Neural progenitor cell (in vitro differentiated cells): ENCODE measurements around the gene PRDX3. TPM values are rescaled to one million over a fixed set of nuclear protein-coding genes. Genes with fewer than 3 reads are reported as not detected.

Experiments
- DNase-seq: peaks from one replicate; pipeline ENCODE4 v3.0.0-alpha.2; 2016; ENCODE audit warnings: low spot score
- H2AFZ ChIP-seq: fragments of 200-600 bp; sonication (generic); replicated peaks from 2 replicates; pipeline ENCODE4 v1.6.1; 2016; ENCODE audit warnings: antibody characterized with exemption
- H3F3A ChIP-seq: fragments of 200-600 bp; sonication (generic); 2 replicates; pipeline ENCODE4 v1.6.1; 2016; ENCODE audit warnings: antibody characterized with exemption, low read depth
- H3K27ac ChIP-seq: fragments of 200-600 bp; sonication (generic); 2 replicates; pipeline ENCODE4 v1.5.1; 2016; ENCODE audit warnings: mild to moderate bottlenecking
- H3K27me3 ChIP-seq: fragments of 200-600 bp; sonication (generic); 2 replicates; pipeline ENCODE4 v1.6.1; 2016; ENCODE audit warnings: mild to moderate bottlenecking, moderate library complexity
- H3K36me3 ChIP-seq: fragments of 200-600 bp; sonication (generic); 2 replicates; pipeline ENCODE4 v1.5.1; 2016
- H3K4me1 ChIP-seq: fragments of 200-600 bp; sonication (generic); 2 replicates; pipeline ENCODE4 v1.6.1; 2016; ENCODE audit warnings: mixed run types
- H3K4me2 ChIP-seq: fragments of 200-600 bp; sonication (generic); 2 replicates; pipeline ENCODE4 v1.6.1; 2016
- H3K4me3 ChIP-seq: fragments of 200-600 bp; sonication (generic); 2 replicates; pipeline ENCODE4 v1.5.1; 2016
- H3K79me2 ChIP-seq: fragments of 200-600 bp; sonication (generic); 2 replicates; pipeline ENCODE4 v1.6.1; 2016; ENCODE audit warnings: low read depth
- H3K9ac ChIP-seq: fragments of 200-600 bp; sonication (generic); 2 replicates; pipeline ENCODE4 v1.6.1; 2016
- H3K9me3 ChIP-seq: fragments of 200-600 bp; sonication (generic); 2 replicates; pipeline ENCODE4 v1.5.1; 2016; ENCODE audit warnings: low read depth
- H4K20me1 ChIP-seq: fragments of 200-600 bp; sonication (generic); 2 replicates; pipeline ENCODE4 v1.6.1; 2016; ENCODE audit warnings: low read depth
- H3K27ac Mint-ChIP-seq: 3 replicates; pipeline ENCODE4 v1.8.0; 2021; ENCODE audit warnings: mixed read lengths
- H3K27me3 Mint-ChIP-seq: 2 replicates; pipeline ENCODE4 v1.8.0; 2022; ENCODE audit warnings: low read depth, mild to moderate bottlenecking, inconsistent platforms, moderate library complexity, mixed read lengths; ENCODE audit not compliant: insufficient read depth
- H3K36me3 Mint-ChIP-seq: 3 replicates; pipeline ENCODE4 v1.8.0; 2021; ENCODE audit warnings: mixed read lengths
- H3K4me1 Mint-ChIP-seq: 3 replicates; pipeline ENCODE4 v1.8.0; 2021; ENCODE audit warnings: mixed read lengths
- H3K4me3 Mint-ChIP-seq: 3 replicates; pipeline ENCODE4 v1.8.0; 2021; ENCODE audit warnings: mild to moderate bottlenecking, moderate library complexity, mixed read lengths
- H3K9me3 Mint-ChIP-seq: 3 replicates; pipeline ENCODE4 v1.8.0; 2020; ENCODE audit warnings: mixed read lengths
- EZH2 ChIP-seq: fragments of 200-600 bp; sonication (generic); IDR thresholded peaks from 2 replicates; pipeline ENCODE4 v1.6.1; 2017; ENCODE audit warnings: antibody characterized with exemption, mild to moderate bottlenecking, moderate library complexity
- EZH2phosphoT487 ChIP-seq: fragments of 200-600 bp; sonication (generic); IDR thresholded peaks from 2 replicates; pipeline ENCODE4 v1.6.1; 2017; ENCODE audit warnings: antibody characterized with exemption
- total RNA-seq: library from RNA; depleted of rRNA; stranded (reverse); fragments of >200 nt; gene quantifications from 2 replicates; pipeline ENCODE4 v1.2.3, GENCODE V29; 2015; ENCODE audit warnings: low replicate concordance
- TF ChIP-seq, protein P1 (sequence below): fragments of 200-600 bp; sonication (generic); IDR thresholded peaks from 2 replicates; pipeline ENCODE4 v1.5.1; 2017; ENCODE audit warnings: antibody characterized with exemption, mild to moderate bottlenecking

Gene PRDX3
- total RNA-seq, 1 donor from 2014 or later = 405 TPM

DNA sequence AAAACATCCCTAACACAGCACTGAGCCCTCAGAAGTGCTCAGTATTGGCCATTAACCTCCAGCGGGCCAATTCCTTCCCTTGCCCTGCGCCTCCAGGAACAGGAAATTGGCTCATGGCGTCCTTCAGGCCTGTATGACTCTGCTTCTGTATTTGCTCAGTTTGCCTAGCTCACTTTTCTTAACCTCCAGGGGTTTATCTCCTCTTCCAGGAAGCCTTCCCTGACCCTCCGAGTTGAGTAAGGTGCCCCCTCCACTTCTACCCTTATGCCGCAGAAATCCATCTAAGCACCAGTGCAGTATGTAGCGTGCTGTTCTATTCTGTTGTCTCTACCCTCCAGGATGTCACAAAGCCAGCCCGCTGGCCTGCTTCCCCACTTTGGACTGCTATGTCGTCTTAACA is 12.0 kb downstream of the PRDX3 start:
- Mint-ChIP-seq H3K27ac (peak overlapping the region; percentile 44), H3K27me3 (peaks cover 2% of the 10 kb centered on the region), H3K4me1 (peaks cover 19% of the 10 kb centered on the region), H3K9me3 (no peaks in the 10 kb centered on the region), H3K4me3 (peak overlapping the region; percentile 91), H3K36me3 (peaks cover 18% of the 10 kb centered on the region)
- Histone ChIP-seq H3K4me2 (peak overlapping the region; percentile 74), H4K20me1 (peaks cover 8% of the 10 kb centered on the region), H2AFZ (no peak overlapping the region), H3K36me3 (peaks cover 4% of the 10 kb centered on the region), H3K27ac (no peak overlapping the region), H3K9ac (no peak overlapping the region), H3K79me2 (no peaks in the 10 kb centered on the region), H3K27me3 (no peaks in the 10 kb centered on the region), H3K4me1 (peaks cover 19% of the 10 kb centered on the region), H3K4me3 (peak overlapping the region; percentile 72), H3F3A (peaks cover 45% of the 10 kb centered on the region), H3K9me3 (no peaks in the 10 kb centered on the region)
- no peak for DNase-seq
- TF ChIP-seq EZH2 (no peak), EZH2phosphoT487 (no peak)
- TF ChIP-seq, protein P1, sequence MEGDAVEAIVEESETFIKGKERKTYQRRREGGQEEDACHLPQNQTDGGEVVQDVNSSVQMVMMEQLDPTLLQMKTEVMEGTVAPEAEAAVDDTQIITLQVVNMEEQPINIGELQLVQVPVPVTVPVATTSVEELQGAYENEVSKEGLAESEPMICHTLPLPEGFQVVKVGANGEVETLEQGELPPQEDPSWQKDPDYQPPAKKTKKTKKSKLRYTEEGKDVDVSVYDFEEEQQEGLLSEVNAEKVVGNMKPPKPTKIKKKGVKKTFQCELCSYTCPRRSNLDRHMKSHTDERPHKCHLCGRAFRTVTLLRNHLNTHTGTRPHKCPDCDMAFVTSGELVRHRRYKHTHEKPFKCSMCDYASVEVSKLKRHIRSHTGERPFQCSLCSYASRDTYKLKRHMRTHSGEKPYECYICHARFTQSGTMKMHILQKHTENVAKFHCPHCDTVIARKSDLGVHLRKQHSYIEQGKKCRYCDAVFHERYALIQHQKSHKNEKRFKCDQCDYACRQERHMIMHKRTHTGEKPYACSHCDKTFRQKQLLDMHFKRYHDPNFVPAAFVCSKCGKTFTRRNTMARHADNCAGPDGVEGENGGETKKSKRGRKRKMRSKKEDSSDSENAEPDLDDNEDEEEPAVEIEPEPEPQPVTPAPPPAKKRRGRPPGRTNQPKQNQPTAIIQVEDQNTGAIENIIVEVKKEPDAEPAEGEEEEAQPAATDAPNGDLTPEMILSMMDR = no peak

- peak overlapping the region; percentile 72 for H3K4me3 ChIP-seq
- peaks cover 45% of the 10 kb centered on the region for H3F3A ChIP-seq
- H3K9me3 Mint-ChIP-seq = no peaks in the 10 kb centered on the region
- peaks cover 19% of the 10 kb centered on the region for H3K4me1 ChIP-seq
- H3K4me1 Mint-ChIP-seq = peaks cover 19% of the 10 kb centered on the region
- peaks cover 8% of the 10 kb centered on the region for H4K20me1 ChIP-seq
- H2AFZ ChIP-seq = peak overlapping the region; percentile 90
- no peaks in the 10 kb centered on the region for H3K27me3 ChIP-seq
- H3K79me2 ChIP-seq = no peaks in the 10 kb centered on the region
- no peak overlapping the region for H3K9ac ChIP-seq
- DNase-seq = no peak
- no peaks in the 10 kb centered on the region for H3K9me3 ChIP-seq
- TF ChIP-seq, protein P1 = no peak
- TF ChIP-seq EZH2phosphoT487 (no peak), EZH2 (no peak)
- peaks cover 2% of the 10 kb centered on the region for H3K27me3 Mint-ChIP-seq
- H3K27ac ChIP-seq = no peak overlapping the region
- no peak overlapping the region for H3K27ac Mint-ChIP-seq
- H3K4me2 ChIP-seq = peak overlapping the region; percentile 74
- H3K4me3 Mint-ChIP-seq = peak overlapping the region; percentile 91
- H3K36me3 ChIP-seq = peaks cover 4% of the 10 kb centered on the region
- peaks cover 15% of the 10 kb centered on the region for H3K36me3 Mint-ChIP-seq
Observed at GRCh38 chr10:119166118-119166500, 12.5 kb downstream of the PRDX3 start.

- H3K4me3 ChIP-seq = peak within 1 kb of the TSS; percentile 72
- no peaks in the 10 kb centered on the region for H3K9me3 Mint-ChIP-seq
- H3K9me3 ChIP-seq = no peaks in the 10 kb centered on the region
- peaks cover 2% of the 10 kb centered on the region for H3K27me3 Mint-ChIP-seq
- H3K27me3 ChIP-seq = no peaks in the 10 kb centered on the region
- no peaks in the 10 kb centered on the region for H3K79me2 ChIP-seq
- H2AFZ ChIP-seq = peak within 1 kb of the TSS; percentile 90
- H3K4me1 ChIP-seq = peaks cover 19% of the 10 kb centered on the region
- no peak within 1 kb of the TSS for H3K27ac ChIP-seq
- H3K4me3 Mint-ChIP-seq = peak within 1 kb of the TSS; percentile 91
- H3K4me1 Mint-ChIP-seq = peaks cover 19% of the 10 kb centered on the region
- H3K9ac ChIP-seq = no peak within 1 kb of the TSS
- TF ChIP-seq EZH2 (no peak), EZH2phosphoT487 (no peak)
- TF ChIP-seq, protein P1 = no peak
- DNase-seq = peak; percentile 67
- H3K36me3 ChIP-seq = peaks cover 4% of the 10 kb centered on the region
- peaks cover 8% of the 10 kb centered on the region for H4K20me1 ChIP-seq
- H3K4me2 ChIP-seq = peak within 1 kb of the TSS; percentile 74
- peaks cover 45% of the 10 kb centered on the region for H3F3A ChIP-seq
- H3K36me3 Mint-ChIP-seq = peaks cover 15% of the 10 kb centered on the region
- no peak within 1 kb of the TSS for H3K27ac Mint-ChIP-seq
Observed at GRCh38 chr10:119165171-119166117, 13.2 kb downstream of the PRDX3 start, which contains the start of gene SFXN4. SFXN4 (minus strand) TSS chr10:119165714; CDS start chr10:119165647, 67 bp downstream.
